HG03520 (cell line): ENCODE data around the gene TTLL8.
"Not testable (repeated sequence)": the region's sequence is repeated elsewhere in the genome, so short reads cannot be mapped to it uniquely, and the experiment has no call there.

Experiments used
- ATAC-seq: cut with Tn5 transposase; IDR thresholded peaks from one replicate; pipeline ENCODE4 v1.9.1; 2021; ENCODE audit warnings: mild to moderate bottlenecking, moderate library complexity; ENCODE audit not compliant: unreplicated experiment

The TTLL8 gene

GRCh38 chr22:50058061-50058905, at the start of gene TTLL8:
Gene TTLL8, minus strand, starts transcription at chr22:50058298.
- ATAC-seq = no peak

- ATAC-seq = no peak
Observed at GRCh38 chr22:50107529-50107928, 49.4 kb upstream of the TTLL8 start.

- no peak for ATAC-seq
Observed at GRCh38 chr22:50105208-50106100, 47.4 kb upstream of the TTLL8 start.

- ATAC-seq = no peak
Observed at GRCh38 chr22:50104141-50104544, 46.0 kb upstream of the TTLL8 start.

- ATAC-seq = no peak
Observed at GRCh38 chr22:50102946-50103345, 44.8 kb upstream of the TTLL8 start.

GRCh38 chr22:50101870-50102565, 43.9 kb upstream of the TTLL8 start:
- ATAC-seq = no peak

GRCh38 chr22:50098052-50098451, 40.0 kb upstream of the TTLL8 start:
- no peak for ATAC-seq

GRCh38 chr22:50092342-50092741, 34.2 kb upstream of the TTLL8 start:
- no peak for ATAC-seq

GRCh38 chr22:50091092-50091768, 33.1 kb upstream of the TTLL8 start:
- ATAC-seq = no peak

GRCh38 chr22:50090412-50090714, 32.3 kb upstream of the TTLL8 start:
- ATAC-seq = no peak

GRCh38 chr22:50089682-50090411, 31.7 kb upstream of the TTLL8 start, which contains the start of gene MOV10L1:
Gene MOV10L1, plus strand, starts transcription at chr22:50090006. Its CDS starts 83 bp downstream, at chr22:50090089.
- ATAC-seq = no peak

- ATAC-seq = no peak
Observed at GRCh38 chr22:50089231-50089630, 31.1 kb upstream of the TTLL8 start.

GRCh38 chr22:50088096-50088495, 30.0 kb upstream of the TTLL8 start:
- no peak for ATAC-seq

- ATAC-seq = no peak
Observed at GRCh38 chr22:50087646-50088045, 29.5 kb upstream of the TTLL8 start.

GRCh38 chr22:50086975-50087374, 28.9 kb upstream of the TTLL8 start:
- ATAC-seq = not testable (repeated sequence)

- no peak for ATAC-seq
Observed at GRCh38 chr22:50086526-50086925, 28.4 kb upstream of the TTLL8 start.

- no peak for ATAC-seq
Observed at GRCh38 chr22:50085211-50085972, 27.3 kb upstream of the TTLL8 start, which contains the start of gene MLC1. Gene MLC1, minus strand, starts transcription at chr22:50085426. Its CDS starts 524 bp downstream, at chr22:50084902.

GRCh38 chr22:50084614-50085021, 26.5 kb upstream of the TTLL8 start:
- ATAC-seq = no peak

- no peak for ATAC-seq
Observed at GRCh38 chr22:50084080-50084477, 26.0 kb upstream of the TTLL8 start.
